Mucosa of stomach (tissue), 1 donor: ENCODE results near the gene IFITM10.

Experiments used
- H3K27me3 ChIP-seq: one replicate; pipeline ENCODE4 v1.7.0; 2013; ENCODE audit warnings: mild to moderate bottlenecking, low read length; ENCODE audit not compliant: control insufficient read depth, insufficient read depth
- H3K36me3 ChIP-seq: one replicate; pipeline ENCODE4 v1.7.0; 2013; ENCODE audit warnings: low read length; ENCODE audit not compliant: control insufficient read depth, insufficient read depth
- H3K4me1 ChIP-seq: one replicate; pipeline ENCODE4 v1.7.0; 2013; ENCODE audit warnings: mild to moderate bottlenecking, low read length; ENCODE audit not compliant: control insufficient read depth, insufficient read depth
- H3K4me3 ChIP-seq: one replicate; pipeline ENCODE4 v1.7.0; 2013; ENCODE audit warnings: low read length
- H3K9ac ChIP-seq: one replicate; pipeline ENCODE4 v1.7.0; 2013; ENCODE audit warnings: mild to moderate bottlenecking, low read length, moderate library complexity
- H3K9me3 ChIP-seq: one replicate; pipeline ENCODE4 v1.7.0; 2013; ENCODE audit warnings: mild to moderate bottlenecking, low read length, moderate library complexity; ENCODE audit not compliant: control insufficient read depth
- donor health status: Pancreatic carcinoma.

IFITM10 gene

DNA sequence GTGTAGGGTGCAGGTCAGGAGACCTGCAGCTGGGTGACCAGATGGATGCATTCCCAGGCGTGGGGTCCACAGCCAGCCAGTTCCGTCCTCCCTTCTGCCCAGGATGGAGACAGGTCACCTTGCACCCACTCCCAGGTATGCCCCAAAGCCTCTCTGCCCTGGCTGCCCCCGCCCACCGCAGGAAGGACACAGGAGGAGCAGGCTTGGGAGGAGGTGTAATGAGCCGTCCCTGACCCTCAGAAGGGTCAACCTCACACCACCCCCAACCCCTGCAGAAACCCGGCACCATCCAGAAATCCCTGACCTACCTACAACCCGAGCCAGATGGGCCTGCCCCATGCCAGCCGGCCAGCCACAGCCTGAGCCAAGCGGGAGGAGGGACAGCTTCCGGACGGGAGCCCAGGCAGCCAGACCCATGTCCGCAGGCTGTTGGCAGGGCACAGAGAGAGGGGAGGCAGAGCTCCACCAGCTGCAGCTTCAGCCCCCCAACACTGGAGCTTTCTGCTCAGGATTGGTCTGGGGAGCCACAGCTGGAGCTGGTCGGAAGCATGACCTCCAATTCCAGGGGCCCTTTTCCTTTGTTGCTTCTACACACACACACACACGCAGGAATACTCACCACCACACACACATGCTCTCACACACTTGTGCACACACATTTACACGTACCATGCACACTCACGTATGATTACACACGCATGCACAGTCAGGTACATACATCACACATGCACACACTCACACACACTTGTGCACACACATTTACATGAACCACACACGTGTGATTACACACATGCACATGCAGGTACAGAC lies 5.3 kb downstream of the IFITM10 start:
- H3K27me3 ChIP-seq = peaks cover 26% of the 10 kb centered on the region
- H3K4me1 ChIP-seq = peaks cover 10% of the 10 kb centered on the region
- H3K9ac ChIP-seq = no peak overlapping the region
- H3K9me3 ChIP-seq = no peaks in the 10 kb centered on the region
- no peaks in the 10 kb centered on the region for H3K36me3 ChIP-seq
- H3K4me3 ChIP-seq = no peak overlapping the region

DNA sequence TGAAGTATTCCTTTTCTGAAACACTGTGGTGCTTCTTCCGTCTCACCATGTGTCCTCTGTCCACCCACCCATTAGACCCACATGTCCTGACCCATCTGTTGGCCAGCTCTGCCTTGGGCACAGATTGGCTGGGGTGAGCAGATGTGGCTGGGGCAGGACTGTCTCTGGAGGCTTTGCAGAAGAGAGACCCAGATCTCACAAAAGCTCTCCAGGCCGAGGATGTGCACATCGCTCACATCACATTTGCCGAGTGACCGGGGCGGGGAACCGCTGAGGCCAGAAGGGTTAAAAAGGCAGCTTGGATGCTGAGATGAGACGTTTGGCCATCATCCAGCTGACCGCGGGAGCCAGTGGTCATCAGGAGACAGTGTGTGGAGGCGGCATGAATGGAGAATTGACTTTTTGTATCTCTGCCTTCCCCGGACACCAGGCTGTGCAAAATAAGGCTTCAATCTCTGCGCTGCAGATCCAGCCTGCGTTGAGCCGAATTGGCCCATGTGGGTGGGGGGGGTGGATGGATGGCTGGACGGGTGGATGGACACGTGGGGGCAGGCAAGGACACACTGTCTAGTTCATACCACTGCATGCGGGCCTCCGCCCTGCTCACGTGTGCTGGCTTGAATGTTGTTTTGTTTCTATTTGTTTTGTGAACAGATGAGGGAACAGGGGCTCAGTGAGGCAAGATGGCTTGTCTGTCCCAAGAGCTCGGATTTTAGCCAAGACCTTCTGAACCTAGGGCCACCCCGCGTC lies 6.1 kb downstream of the IFITM10 start:
- Histone ChIP-seq H3K36me3 (no peaks in the 10 kb centered on the region), H3K9ac (no peak overlapping the region), H3K9me3 (no peaks in the 10 kb centered on the region), H3K27me3 (peaks cover 19% of the 10 kb centered on the region), H3K4me3 (no peak overlapping the region), H3K4me1 (peaks cover 3% of the 10 kb centered on the region)

DNA sequence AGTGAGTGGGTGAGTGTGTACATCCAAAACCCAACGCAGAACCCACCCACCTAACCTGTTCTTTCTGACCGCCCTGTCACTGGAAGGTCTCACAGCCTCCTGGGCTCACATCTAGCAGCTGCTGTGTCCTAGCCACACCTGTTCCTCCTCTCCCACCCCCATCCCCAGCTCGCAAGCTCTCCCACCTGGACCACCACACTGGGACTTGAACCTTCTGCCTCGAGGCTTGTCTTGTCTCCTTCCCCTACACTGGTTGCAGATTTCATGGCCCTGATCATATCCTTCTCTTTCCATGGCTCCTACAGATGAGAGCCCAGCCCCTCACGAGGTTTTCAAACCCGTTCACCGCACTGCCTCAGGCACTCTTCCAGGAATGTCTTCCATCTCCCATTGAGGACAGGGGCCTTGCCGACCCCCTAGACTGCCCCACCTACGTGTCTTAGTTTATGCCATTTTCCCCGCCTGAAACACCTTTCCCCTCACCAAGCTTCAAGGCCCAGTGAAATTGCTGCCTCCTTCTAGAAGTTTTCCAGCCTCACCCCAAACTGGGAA lies 6.7 kb downstream of the IFITM10 start:
- H3K9me3 ChIP-seq = no peaks in the 10 kb centered on the region
- H3K4me3 ChIP-seq = no peak overlapping the region
- H3K27me3 ChIP-seq = peaks cover 17% of the 10 kb centered on the region
- no peaks in the 10 kb centered on the region for H3K4me1 ChIP-seq
- no peak overlapping the region for H3K9ac ChIP-seq
- no peaks in the 10 kb centered on the region for H3K36me3 ChIP-seq

DNA sequence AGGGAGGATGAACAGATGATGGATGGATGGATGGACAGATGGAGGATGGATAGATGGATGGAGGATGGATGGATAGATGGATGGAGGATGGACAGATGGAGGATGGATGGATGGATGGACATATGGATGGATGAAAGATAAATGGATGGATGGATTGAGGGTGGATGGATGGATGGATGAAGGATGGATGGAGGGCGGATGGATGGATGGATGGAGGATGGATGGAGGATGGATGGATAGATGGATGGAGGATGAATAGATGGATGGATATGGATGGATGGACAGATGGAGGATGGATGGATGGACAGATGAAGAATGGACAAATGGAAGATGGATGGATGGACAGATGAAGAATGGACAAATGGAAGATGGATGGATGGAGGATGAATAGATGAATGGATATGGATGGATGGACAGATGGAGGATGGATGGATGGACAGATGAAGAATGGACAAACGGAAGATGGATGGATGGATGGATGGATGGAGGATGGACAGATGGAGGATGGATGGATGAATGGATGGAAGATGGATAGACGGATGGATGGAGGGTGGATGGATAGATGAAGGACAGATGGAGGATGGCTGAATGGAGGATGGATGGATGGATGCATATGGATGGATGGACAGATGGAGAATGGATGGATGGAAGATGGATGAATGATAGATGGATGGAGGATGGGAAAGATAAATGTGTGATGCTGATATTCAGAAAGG lies 7.4 kb downstream of the IFITM10 start:
- no peaks in the 10 kb centered on the region for H3K36me3 ChIP-seq
- peaks cover 10% of the 10 kb centered on the region for H3K27me3 ChIP-seq
- no peak overlapping the region for H3K4me3 ChIP-seq
- H3K4me1 ChIP-seq = no peaks in the 10 kb centered on the region
- no peaks in the 10 kb centered on the region for H3K9me3 ChIP-seq
- no peak overlapping the region for H3K9ac ChIP-seq

DNA sequence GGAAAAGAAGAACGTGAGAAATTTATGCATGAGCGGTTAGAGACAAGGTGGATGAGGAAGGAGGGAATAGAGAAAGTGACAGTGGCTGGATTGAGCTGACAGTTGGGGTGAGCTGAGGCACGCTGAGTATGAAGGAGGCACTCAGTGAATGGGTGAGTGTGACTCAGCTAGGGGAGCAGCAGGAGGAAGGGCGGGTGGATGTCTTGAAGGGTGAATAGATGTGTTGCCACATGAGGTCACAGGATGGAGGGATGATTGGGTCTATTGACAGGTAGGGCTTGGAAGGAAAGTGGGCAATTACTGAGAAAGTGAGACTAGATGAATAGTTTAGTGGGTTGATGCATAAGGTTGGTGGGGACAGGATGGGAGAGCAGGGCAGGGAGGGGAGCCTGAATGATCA lies 8.0 kb downstream of the IFITM10 start:
- Histone ChIP-seq H3K9me3 (peaks cover 3% of the 10 kb centered on the region), H3K4me1 (no peaks in the 10 kb centered on the region), H3K9ac (no peak overlapping the region), H3K4me3 (no peak overlapping the region), H3K36me3 (no peaks in the 10 kb centered on the region), H3K27me3 (peaks cover 5% of the 10 kb centered on the region)

DNA sequence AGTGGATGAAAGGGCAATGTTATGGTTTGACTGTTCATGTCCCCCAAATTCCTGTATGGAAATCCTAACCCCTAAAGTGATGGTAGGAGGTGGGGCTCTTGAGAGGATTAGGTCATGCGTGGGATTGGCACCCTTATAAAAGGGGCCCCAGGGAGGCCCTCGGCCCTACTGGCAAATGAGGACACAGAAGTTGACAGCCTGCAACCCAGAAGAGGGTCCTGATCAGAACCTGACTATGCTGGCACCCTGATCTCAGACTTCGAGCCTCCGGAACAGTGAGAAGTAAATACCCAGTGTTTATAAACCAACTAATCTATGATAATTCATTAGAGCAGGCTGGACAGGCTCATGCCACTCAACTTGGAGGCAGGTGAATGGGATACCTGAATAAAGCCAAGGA lies 8.7 kb downstream of the IFITM10 start:
- no peaks in the 10 kb centered on the region for H3K4me1 ChIP-seq
- no peak overlapping the region for H3K9ac ChIP-seq
- H3K4me3 ChIP-seq = no peak overlapping the region
- peaks cover 5% of the 10 kb centered on the region for H3K9me3 ChIP-seq
- H3K36me3 ChIP-seq = no peaks in the 10 kb centered on the region
- peaks cover 5% of the 10 kb centered on the region for H3K27me3 ChIP-seq

DNA sequence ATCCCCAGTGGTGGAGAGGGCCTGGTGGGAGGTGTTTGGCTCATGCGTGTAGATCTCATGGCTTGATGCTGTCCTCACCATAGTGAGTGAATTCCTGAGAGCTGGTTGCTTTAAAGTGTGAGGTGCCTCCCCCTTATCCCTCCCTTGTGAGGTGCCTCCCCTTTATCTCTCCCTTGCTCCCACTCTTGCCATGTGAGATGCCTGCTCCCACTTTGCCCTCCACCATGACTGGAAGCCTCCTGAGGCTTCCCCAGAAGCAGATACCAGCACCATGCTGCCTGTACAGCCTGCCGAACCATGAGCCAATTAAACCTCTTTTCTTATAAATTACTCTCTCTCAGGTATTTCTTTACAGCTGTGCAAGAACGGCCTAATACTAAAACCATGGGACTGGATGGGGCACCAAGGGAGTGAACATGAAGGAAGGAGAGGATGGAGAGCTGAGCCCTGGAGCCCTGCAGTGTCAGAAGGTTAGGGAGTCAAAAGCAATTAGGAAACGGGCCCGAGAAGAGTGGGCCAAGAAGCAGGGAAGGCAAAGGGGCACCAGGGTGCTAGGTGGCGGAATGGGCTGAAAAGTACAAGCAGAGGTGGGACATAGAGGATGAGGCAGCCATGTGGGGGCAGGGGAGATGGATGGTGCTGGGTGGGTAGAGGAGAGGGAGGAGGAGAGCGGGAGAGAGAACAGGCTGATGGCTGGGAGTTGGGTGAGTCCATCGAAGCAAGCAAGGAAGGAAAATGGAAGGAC lies 9.4 kb downstream of the IFITM10 start:
- no peaks in the 10 kb centered on the region for H3K36me3 ChIP-seq
- no peaks in the 10 kb centered on the region for H3K4me1 ChIP-seq
- peaks cover 13% of the 10 kb centered on the region for H3K9me3 ChIP-seq
- H3K27me3 ChIP-seq = peaks cover 5% of the 10 kb centered on the region
- no peak overlapping the region for H3K4me3 ChIP-seq
- H3K9ac ChIP-seq = no peak overlapping the region

DNA sequence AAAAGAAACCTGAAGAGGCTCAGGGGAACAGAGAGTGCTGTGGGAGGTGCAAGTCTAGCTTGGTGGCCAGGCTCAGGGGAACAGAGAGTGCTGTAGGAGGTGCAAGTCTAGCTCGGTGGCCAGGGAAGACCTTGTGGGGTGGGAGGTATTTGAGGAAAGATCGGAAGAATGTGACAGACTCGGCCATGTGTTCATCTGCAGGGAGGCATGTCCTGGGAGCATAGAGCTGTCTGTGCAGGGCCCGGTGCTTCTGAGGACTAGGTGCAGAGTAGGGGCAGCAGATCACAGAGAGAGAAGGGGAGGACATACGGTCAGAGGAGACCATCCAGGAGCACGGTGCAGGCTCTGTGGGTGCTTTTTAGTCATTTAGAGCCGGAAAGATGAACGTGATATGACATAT lies 10.8 kb downstream of the IFITM10 start:
- no peak overlapping the region for H3K4me3 ChIP-seq
- H3K4me1 ChIP-seq = no peaks in the 10 kb centered on the region
- peaks cover 14% of the 10 kb centered on the region for H3K9me3 ChIP-seq
- no peaks in the 10 kb centered on the region for H3K36me3 ChIP-seq
- no peak overlapping the region for H3K9ac ChIP-seq
- H3K27me3 ChIP-seq = peaks cover 13% of the 10 kb centered on the region

DNA sequence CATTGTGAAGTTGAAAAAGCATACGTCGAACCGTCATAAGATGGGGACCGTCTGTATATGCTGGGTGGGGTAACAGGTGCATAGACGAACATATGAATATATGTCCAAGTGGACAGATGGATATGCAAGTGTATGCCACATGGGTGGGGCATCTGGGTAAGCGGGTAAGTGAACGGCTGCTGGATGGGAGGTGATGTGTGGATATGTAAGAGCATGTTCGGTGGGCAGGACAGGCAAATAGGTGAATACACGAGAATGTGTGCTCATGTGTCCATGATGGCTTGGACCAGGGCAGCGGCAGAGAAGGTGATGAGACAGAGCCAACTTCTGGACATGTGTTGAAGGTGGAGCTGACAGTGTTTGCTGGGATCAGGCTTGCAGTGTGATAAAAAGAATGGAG lies 12.0 kb downstream of the IFITM10 start:
- no peak overlapping the region for H3K9ac ChIP-seq
- H3K27me3 ChIP-seq = peaks cover 16% of the 10 kb centered on the region
- no peak overlapping the region for H3K4me3 ChIP-seq
- no peaks in the 10 kb centered on the region for H3K36me3 ChIP-seq
- H3K4me1 ChIP-seq = no peaks in the 10 kb centered on the region
- peaks cover 14% of the 10 kb centered on the region for H3K9me3 ChIP-seq

DNA sequence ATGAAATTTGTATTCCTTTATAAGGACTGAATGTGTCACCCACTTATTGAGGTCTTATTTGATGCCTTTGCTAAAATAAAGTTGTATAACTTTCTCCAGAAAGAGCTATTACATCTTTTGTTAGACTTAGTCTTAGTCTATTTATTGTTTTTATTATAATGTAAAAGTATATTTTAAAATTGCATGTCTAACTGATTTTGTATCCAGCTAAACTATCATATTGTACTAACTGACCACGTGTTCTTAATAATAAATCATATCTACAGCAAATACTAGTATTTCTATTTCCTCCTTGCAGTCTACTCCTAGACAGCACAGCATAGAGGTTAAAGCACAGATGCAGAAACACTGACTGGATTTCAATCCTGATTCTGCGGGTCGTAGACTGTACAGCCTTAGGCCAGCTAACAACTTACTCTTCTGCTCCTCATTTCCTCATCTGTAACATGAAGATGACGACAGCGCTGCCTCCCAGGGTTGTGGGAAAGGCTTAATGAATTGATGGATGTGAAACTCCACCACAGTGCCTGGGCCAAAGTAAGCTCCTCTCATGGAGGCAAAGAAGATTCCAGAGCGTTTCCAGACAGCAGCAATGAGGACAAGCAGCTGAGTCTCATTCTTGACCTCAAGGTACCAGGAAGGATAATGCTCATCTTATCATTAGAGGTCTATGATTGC lies 13.2 kb downstream of the IFITM10 start:
- Histone ChIP-seq H3K36me3 (no peaks in the 10 kb centered on the region), H3K27me3 (peaks cover 27% of the 10 kb centered on the region), H3K4me1 (no peaks in the 10 kb centered on the region), H3K9ac (no peak overlapping the region), H3K9me3 (peaks cover 14% of the 10 kb centered on the region), H3K4me3 (no peak overlapping the region)

DNA sequence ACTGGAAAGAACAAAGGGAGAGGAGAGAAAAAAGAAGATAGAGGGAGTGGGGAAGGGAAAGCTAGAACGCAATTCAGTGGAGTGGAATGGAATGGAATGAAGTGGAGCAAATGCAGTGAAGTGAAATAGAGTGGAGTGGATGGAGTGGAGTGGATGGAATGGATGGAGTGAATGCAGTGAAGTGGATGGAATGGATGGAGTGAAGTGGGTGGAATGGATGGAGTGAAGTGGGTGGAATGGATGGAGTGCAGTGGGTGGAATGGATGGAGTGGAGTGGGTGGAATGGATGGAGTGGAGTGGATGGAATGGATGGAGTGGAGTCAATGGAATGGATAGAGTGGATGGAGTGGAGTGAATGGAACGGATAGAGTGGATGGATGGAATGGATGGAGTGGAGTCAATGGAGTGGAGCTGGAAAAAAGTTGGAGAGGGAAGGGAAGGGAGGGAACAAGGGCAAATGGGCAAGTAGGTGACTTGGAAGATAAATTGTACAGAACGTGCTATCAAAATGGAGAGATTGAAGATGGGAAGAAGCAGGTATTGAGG lies 13.9 kb downstream of the IFITM10 start:
- no peak overlapping the region for H3K9ac ChIP-seq
- no peaks in the 10 kb centered on the region for H3K36me3 ChIP-seq
- H3K4me1 ChIP-seq = no peaks in the 10 kb centered on the region
- peaks cover 31% of the 10 kb centered on the region for H3K27me3 ChIP-seq
- H3K4me3 ChIP-seq = no peak overlapping the region
- H3K9me3 ChIP-seq = peaks cover 14% of the 10 kb centered on the region
